CD4-positive, alpha-beta T cell treated with Interleukin-15 for 4 hours (primary cell): ENCODE results near the gene NALCN.

Source experiments
- DNase-seq: peaks from one replicate; pipeline ENCODE4 v3.0.0-alpha.2; 2020; ENCODE audit warnings: low spot score

Gene NALCN

GRCh38 chr13:101121608-101122007 is 294.7 kb downstream of the NALCN start:
- DNase-seq: no peak

GRCh38 chr13:101120007-101120406 is 296.3 kb downstream of the NALCN start:
- DNase-seq: no peak

GRCh38 chr13:101116826-101117225 is 299.5 kb downstream of the NALCN start:
- DNase-seq: no peak

- no peak for DNase-seq
These were observed 300.0 kb downstream of the NALCN start for GRCh38 chr13:101116341-101116740.

GRCh38 chr13:101115762-101116171 is 300.5 kb downstream of the NALCN start:
- DNase-seq: no peak

GRCh38 chr13:101111894-101112293 is 304.4 kb downstream of the NALCN start:
- DNase-seq: no peak

GRCh38 chr13:101109005-101109404 is 307.3 kb downstream of the NALCN start:
- no peak for DNase-seq

- no peak for DNase-seq
These were observed 317.4 kb downstream of the NALCN start for GRCh38 chr13:101098873-101099272.

GRCh38 chr13:101092985-101093384 is 323.3 kb downstream of the NALCN start:
- DNase-seq: no peak

GRCh38 chr13:101090287-101090686 is 326.0 kb downstream of the NALCN start:
- no peak for DNase-seq

- DNase-seq: no peak
These were observed 330.8 kb downstream of the NALCN start for GRCh38 chr13:101085551-101085950.

- DNase-seq: no peak
These were observed 333.9 kb downstream of the NALCN start for GRCh38 chr13:101082441-101082840.

GRCh38 chr13:101080616-101081015 is 335.7 kb downstream of the NALCN start:
- DNase-seq: no peak

GRCh38 chr13:101065329-101065728 is 351.0 kb downstream of the NALCN start:
- no peak for DNase-seq

- no peak for DNase-seq
These were observed 356.5 kb downstream of the NALCN start for GRCh38 chr13:101059793-101060192.

GRCh38 chr13:101058841-101059240 is 357.5 kb downstream of the NALCN start:
- no peak for DNase-seq

GRCh38 chr13:101053301-101054093 is 362.8 kb downstream of the NALCN start:
- DNase-seq: no peak

GRCh38 chr13:101049166-101049850 is 367.0 kb downstream of the NALCN start:
- DNase-seq: no peak

GRCh38 chr13:101036546-101036945 is 379.8 kb downstream of the NALCN start:
- DNase-seq: no peak

GRCh38 chr13:101035119-101035620 is 381.1 kb downstream of the NALCN start:
- no peak for DNase-seq

GRCh38 chr13:101026736-101027398 is 389.4 kb downstream of the NALCN start:
- DNase-seq: no peak

GRCh38 chr13:101026328-101026727 is 390.0 kb downstream of the NALCN start:
- no peak for DNase-seq

- DNase-seq: no peak
These were observed 390.4 kb downstream of the NALCN start for GRCh38 chr13:101025925-101026324.
